OCI-LY1 (cell line): ENCODE measurements around the gene IFI27L1.
A peak's percentile ranks its signal among the peaks of the same experiment; 100 is the strongest.

Source experiments
- H2AFZ ChIP-seq: fragments of 200-600 bp; sonication (generic), shearing (Covaris generic); 2 replicates; pipeline ENCODE4 v1.6.0; 2014; ENCODE audit warnings: antibody characterized with exemption, mild to moderate bottlenecking, low read length
- H3F3A ChIP-seq: fragments of 200-600 bp; sonication (generic), shearing (Covaris generic); 2 replicates; pipeline ENCODE4 v1.6.0; 2014; ENCODE audit warnings: mild to moderate bottlenecking, antibody characterized with exemption, low read length, moderate library complexity; ENCODE audit not compliant: insufficient read depth
- H3K27ac ChIP-seq: fragments of 200-600 bp; sonication (generic); 2 replicates; pipeline ENCODE4 v1.5.1; 2014; ENCODE audit warnings: low read length, mixed run types, mild to moderate bottlenecking, low read depth; ENCODE audit not compliant: poor library complexity, severe bottlenecking
- H3K27me3 ChIP-seq: fragments of 200-600 bp; sonication (generic); 2 replicates; pipeline ENCODE4 v1.6.0; 2014; ENCODE audit warnings: antibody characterized with exemption, mild to moderate bottlenecking, low read length, moderate library complexity; ENCODE audit not compliant: insufficient read depth
- H3K36me3 ChIP-seq: fragments of 200-600 bp; sonication (generic); 2 replicates; pipeline ENCODE4 v1.6.1; 2014; ENCODE audit warnings: mild to moderate bottlenecking, antibody characterized with exemption, low read length, moderate library complexity, mixed read lengths; ENCODE audit not compliant: insufficient read depth
- H3K4me1 ChIP-seq: fragments of 200-600 bp; sonication (generic); 2 replicates; pipeline ENCODE4 v1.5.1; 2014; ENCODE audit warnings: mild to moderate bottlenecking, low read length, moderate library complexity; ENCODE audit not compliant: insufficient read depth, severe bottlenecking
- H3K4me2 ChIP-seq: fragments of 200-600 bp; sonication (generic), shearing (Covaris generic); 2 replicates; pipeline ENCODE4 v1.6.1; 2014; ENCODE audit warnings: low read length
- H3K4me3 ChIP-seq: fragments of 200-600 bp; sonication (generic); 2 replicates; pipeline ENCODE4 v1.5.1; 2014; ENCODE audit warnings: low read length, low read depth, mild to moderate bottlenecking, mixed read lengths; ENCODE audit not compliant: poor library complexity, severe bottlenecking
- H3K79me2 ChIP-seq: fragments of 200-600 bp; shearing (Covaris generic); 2 replicates; pipeline ENCODE4 v1.6.1; 2016; ENCODE audit warnings: mixed run types, low read length, mixed read lengths; ENCODE audit not compliant: insufficient read depth
- H3K9ac ChIP-seq: fragments of 200-600 bp; sonication (generic), shearing (Covaris generic); 2 replicates; pipeline ENCODE4 v1.6.1; 2014; ENCODE audit warnings: mild to moderate bottlenecking, low read length, mixed read lengths
- H3K9me2 ChIP-seq: fragments of 200-600 bp; sonication (generic), shearing (Covaris generic); 2 replicates; pipeline ENCODE4 v1.6.1; 2014; ENCODE audit warnings: low read depth, mild to moderate bottlenecking, low read length, mixed read lengths
- H3K9me3 ChIP-seq: fragments of 200-600 bp; shearing (Covaris generic); 2 replicates; pipeline ENCODE4 v1.6.1; 2014; ENCODE audit warnings: low read length, mixed read lengths
- H4K20me1 ChIP-seq: fragments of 200-600 bp; sonication (generic), shearing (Covaris generic); 2 replicates; pipeline ENCODE4 v1.6.0; 2016; ENCODE audit warnings: mild to moderate bottlenecking, low read length; ENCODE audit not compliant: insufficient read depth
- EZH2 ChIP-seq: fragments of 200-600 bp; sonication (generic), shearing (Covaris generic); IDR thresholded peaks from 2 replicates; pipeline ENCODE4 v1.8.0; 2017; ENCODE audit warnings: borderline replicate concordance, mixed run types, mild to moderate bottlenecking, antibody characterized with exemption, low read length, moderate library complexity, mixed read lengths
- TF ChIP-seq, protein P1 (sequence below): fragments of 200-600 bp; sonication (generic), shearing (Covaris generic); IDR thresholded peaks from 2 replicates; pipeline ENCODE4 v1.5.1; 2017; ENCODE audit warnings: mild to moderate bottlenecking, antibody characterized with exemption, low read length, moderate library complexity, mixed read lengths

The IFI27L1 gene

DNA sequence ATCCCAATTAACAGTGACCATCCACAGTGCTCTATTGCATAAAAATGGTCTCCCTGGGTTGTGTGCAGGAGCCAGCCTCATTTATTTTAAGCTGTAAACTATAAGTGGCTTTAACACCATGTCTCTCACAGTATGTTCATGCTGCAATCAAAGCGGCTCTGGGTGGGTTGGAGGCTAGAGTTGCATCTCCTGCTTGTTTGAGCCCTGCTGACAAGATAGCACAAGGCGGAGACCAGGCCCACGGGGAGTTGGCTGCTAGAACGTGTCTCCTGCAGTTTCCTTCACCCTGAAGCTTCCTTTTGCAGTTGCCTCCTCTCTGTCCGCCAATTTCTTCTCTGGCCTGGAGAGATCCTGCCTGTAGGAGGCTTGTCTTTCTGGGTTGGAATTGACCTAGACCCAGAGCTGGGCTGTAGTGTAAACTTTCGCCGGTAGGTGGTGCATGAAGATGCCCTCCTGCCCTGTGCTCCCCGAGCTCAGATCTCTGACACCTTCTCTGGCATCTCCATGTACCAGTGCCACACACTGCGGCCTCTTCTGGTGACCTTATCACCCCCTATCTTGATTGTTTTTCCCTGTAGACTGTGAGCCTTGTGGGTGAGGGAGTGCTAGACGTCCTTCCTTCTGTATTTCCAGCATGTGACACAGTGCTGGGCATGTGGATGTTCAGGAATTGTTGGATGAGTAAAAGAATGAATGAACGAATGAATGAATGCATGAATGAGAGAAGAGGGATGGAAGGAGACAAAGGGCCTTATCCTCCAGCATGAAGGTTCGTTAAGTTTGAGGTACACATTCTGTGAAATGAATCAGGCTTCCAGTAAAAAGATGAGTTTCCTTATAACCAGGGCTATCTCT lies 44.6 kb upstream of the IFI27L1 start:
- Histone ChIP-seq H3K9me3 (no peaks in the 10 kb centered on the region), H3K9ac (no peak overlapping the region), H3K27ac (no peak overlapping the region), H3K4me1 (no peaks in the 10 kb centered on the region), H2AFZ (no peak overlapping the region), H3K27me3 (no peaks in the 10 kb centered on the region), H3K4me3 (no peak overlapping the region), H3K36me3 (no peaks in the 10 kb centered on the region), H4K20me1 (no peaks in the 10 kb centered on the region), H3K79me2 (no peaks in the 10 kb centered on the region), H3K4me2 (no peak overlapping the region), H3K9me2 (no peaks in the 10 kb centered on the region), H3F3A (no peaks in the 10 kb centered on the region)
- TF ChIP-seq EZH2 = no peak
- TF ChIP-seq, protein P1, sequence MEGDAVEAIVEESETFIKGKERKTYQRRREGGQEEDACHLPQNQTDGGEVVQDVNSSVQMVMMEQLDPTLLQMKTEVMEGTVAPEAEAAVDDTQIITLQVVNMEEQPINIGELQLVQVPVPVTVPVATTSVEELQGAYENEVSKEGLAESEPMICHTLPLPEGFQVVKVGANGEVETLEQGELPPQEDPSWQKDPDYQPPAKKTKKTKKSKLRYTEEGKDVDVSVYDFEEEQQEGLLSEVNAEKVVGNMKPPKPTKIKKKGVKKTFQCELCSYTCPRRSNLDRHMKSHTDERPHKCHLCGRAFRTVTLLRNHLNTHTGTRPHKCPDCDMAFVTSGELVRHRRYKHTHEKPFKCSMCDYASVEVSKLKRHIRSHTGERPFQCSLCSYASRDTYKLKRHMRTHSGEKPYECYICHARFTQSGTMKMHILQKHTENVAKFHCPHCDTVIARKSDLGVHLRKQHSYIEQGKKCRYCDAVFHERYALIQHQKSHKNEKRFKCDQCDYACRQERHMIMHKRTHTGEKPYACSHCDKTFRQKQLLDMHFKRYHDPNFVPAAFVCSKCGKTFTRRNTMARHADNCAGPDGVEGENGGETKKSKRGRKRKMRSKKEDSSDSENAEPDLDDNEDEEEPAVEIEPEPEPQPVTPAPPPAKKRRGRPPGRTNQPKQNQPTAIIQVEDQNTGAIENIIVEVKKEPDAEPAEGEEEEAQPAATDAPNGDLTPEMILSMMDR = peak; percentile 92

DNA sequence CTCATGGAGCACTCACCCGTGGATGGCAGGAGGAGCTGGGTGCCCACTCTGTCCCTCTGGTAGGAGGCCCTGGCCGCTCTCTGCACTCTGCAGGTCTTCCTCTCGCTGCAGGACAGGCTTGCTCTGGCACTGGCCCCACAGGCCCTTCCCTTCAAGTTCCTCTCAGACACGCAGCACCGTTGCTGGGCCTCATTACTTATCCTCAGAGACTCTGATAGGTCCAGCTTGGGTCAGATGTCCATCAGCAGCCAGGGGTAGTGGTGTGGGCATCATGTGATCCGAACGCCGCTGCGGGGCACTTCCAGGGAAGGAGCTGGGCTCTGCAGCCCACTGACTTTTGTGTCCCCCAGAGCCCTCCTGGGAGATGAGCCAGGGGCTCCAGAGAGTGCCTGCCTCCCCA lies 43.2 kb upstream of the IFI27L1 start:
- H3K4me1 ChIP-seq = no peaks in the 10 kb centered on the region

GRCh38 chr14:94038510-94038909 lies 42.6 kb upstream of the IFI27L1 start:
- Histone ChIP-seq H3K9ac (no peak overlapping the region), H3K27ac (no peak overlapping the region), H3F3A (no peaks in the 10 kb centered on the region), H3K4me1 (no peaks in the 10 kb centered on the region), H3K36me3 (no peaks in the 10 kb centered on the region), H3K79me2 (no peaks in the 10 kb centered on the region), H3K4me3 (no peak overlapping the region), H3K9me2 (no peaks in the 10 kb centered on the region), H3K4me2 (no peak overlapping the region), H3K9me3 (no peaks in the 10 kb centered on the region), H2AFZ (no peak overlapping the region), H3K27me3 (no peaks in the 10 kb centered on the region), H4K20me1 (no peaks in the 10 kb centered on the region)
- no peak for TF ChIP-seq EZH2
- TF ChIP-seq, protein P1 = no peak

More for the DNA sequence above, 43.2 kb upstream of the IFI27L1 start:
- no peaks in the 10 kb centered on the region for H3F3A ChIP-seq
- no peak overlapping the region for H3K9ac ChIP-seq
- H3K9me2 ChIP-seq = no peaks in the 10 kb centered on the region
- no peak overlapping the region for H3K27ac ChIP-seq
- no peaks in the 10 kb centered on the region for H4K20me1 ChIP-seq
- no peaks in the 10 kb centered on the region for H3K36me3 ChIP-seq
- no peak overlapping the region for H2AFZ ChIP-seq
- no peaks in the 10 kb centered on the region for H3K9me3 ChIP-seq
- H3K4me3 ChIP-seq = no peak overlapping the region
- no peaks in the 10 kb centered on the region for H3K79me2 ChIP-seq
- H3K4me2 ChIP-seq = no peak overlapping the region
- H3K27me3 ChIP-seq = no peaks in the 10 kb centered on the region
- TF ChIP-seq, protein P1 = no peak
- TF ChIP-seq EZH2 = no peak
